ENCODE results near the gene SLC16A8. TPM values are rescaled to one million over a fixed set of nuclear protein-coding genes. Genes with fewer than 3 reads are reported as not detected.

The SLC16A8 gene
- total and polyA plus RNA-seq, 10 of the 15 experiments (the other 5 are each of a cell fraction or from before 2014, with no cell fraction given) = not detected

DNA sequence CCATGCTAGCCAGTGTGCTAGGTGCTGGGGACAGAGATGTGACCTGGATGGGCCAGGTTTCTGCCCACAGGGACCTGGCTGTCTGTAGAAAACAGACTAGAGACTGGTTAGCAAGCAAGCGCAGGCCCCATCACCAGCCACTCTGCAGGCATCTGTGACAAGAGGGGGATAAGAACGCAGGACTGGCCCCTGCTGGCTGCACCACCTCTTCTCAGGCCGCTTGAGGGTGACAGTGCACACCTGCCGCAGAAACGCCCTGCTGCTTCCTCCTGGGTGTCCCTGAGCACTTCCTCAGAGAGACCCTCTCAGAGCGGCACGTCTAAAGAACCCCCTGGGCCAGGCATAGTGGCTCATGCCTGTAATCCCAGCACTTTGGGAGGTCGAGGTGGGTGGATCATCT is 32.7 kb downstream of the SLC16A8 start:
- H4K20me1 ChIP-seq (ENCODE audit: control insufficient read depth, insufficient read depth) = no peaks in the 10 kb centered on the region
- FAIRE-seq (no peak), ATAC-seq (peak; percentile 19; the same call in 1 of the 3 replicates), DNase-seq (ENCODE audit: low read depth, low spot score) (no peak)
- no peaks in the 10 kb centered on the region; a peak in 2 of 4 replicates for H3K27me3 ChIP-seq (replicated peaks in 1 of 2; ENCODE audit: control insufficient read depth in 2 of 2, insufficient read depth in 2 of 2, low read length in 1 of 2)
- ChIA-PET SMC1A (ENCODE audit: uncharacterized antibody, unreplicated experiment) (interaction anchor here (0.6 to 2.3 kb wide), 3 partner anchors 209 to 520 kb away, joined by 3 to 22 read pairs (median 9); partner anchors contain the start of gene DMC1), POLR2A (no interaction called here), RAD21 (ENCODE audit: unreplicated experiment) (interaction anchor here (1.2 to 1.8 kb wide), 5 partner anchors 17 to 655 kb away, joined by 3 to 9 read pairs (median 7); partner anchors contain the start of gene GTPBP1), CTCF (interaction anchor here (1.2 to 5.6 kb wide), 18 partner anchors 14 to 521 kb away, joined by 3 to 75 read pairs (median 10); partner anchors contain the start of gene DMC1)
- H3K4me3 ChIP-seq = no peak overlapping the region
- no peaks in the 10 kb centered on the region for H3K36me3 ChIP-seq (ENCODE audit: control insufficient read depth in 2 of 2, insufficient read depth in 2 of 2, low read length in 1 of 2)
- no peaks in the 10 kb centered on the region for H3K79me2 ChIP-seq (ENCODE audit: control insufficient read depth, insufficient read depth, low read length)
- H3K9me3 ChIP-seq (replicated peaks; ENCODE audit: control insufficient read depth, insufficient read depth, low read length) = no peaks in the 10 kb centered on the region
- in situ Hi-C loops (cut with MboI) = loop anchor here (5.0 kb wide), 1 partner anchor 521 kb away; the partner anchor contains the start of gene DMC1
- no peak overlapping the region for H3K9ac ChIP-seq (ENCODE audit: control insufficient read depth, insufficient read depth, low read length)
- no peaks in the 10 kb centered on the region; the same call in 1 of the 2 replicates for H3K4me1 ChIP-seq (ENCODE audit: control insufficient read depth, insufficient read depth, low read length)
- no peak overlapping the region for H2AFZ ChIP-seq (ENCODE audit: control insufficient read depth, low read depth, low read length)
- no peak overlapping the region for H3K27ac ChIP-seq (ENCODE audit: control insufficient read depth, insufficient read depth)
- 44% methylated on average over 8 of the region's 8 CpGs for WGBS (ENCODE audit: insufficient coverage, insufficient replicate concordance, low lambda C conversion rate, missing lambda C conversion rate)
- intact Hi-C loops (cut with micrococcal nuclease; ENCODE audit: unreplicated experiment) = loop anchor here (5.0 to 10.0 kb wide), 2 partner anchors 51 to 434 kb away; no protein-coding TSS in a partner anchor
- TF ChIP-seq TBL1XR1 (IDR thresholded peaks at IDR 0.05; ENCODE audit: low read depth, low read length) (no peak), ZNF207 (IDR thresholded peaks at IDR 0.05; ENCODE audit: borderline replicate concordance) (no peak), TAF1 (IDR thresholded peaks at IDR 0.05; ENCODE audit: borderline replicate concordance, low read depth, low read length) (no peak), CHD2 (IDR thresholded peaks at IDR 0.05; ENCODE audit: borderline replicate concordance, low read depth, low read length) (no peak), ESRRA (IDR thresholded peaks at IDR 0.05; ENCODE audit: low read length) (no peak), CBX3 (IDR thresholded peaks at IDR 0.05; ENCODE audit: borderline replicate concordance, low read depth) (no peak), PAX8 (IDR thresholded peaks at IDR 0.05) (no peak), NFXL1 (IDR thresholded peaks at IDR 0.05; ENCODE audit: borderline replicate concordance) (no peak), LARP7 (IDR thresholded peaks at IDR 0.05) (no peak)
- H3K4me2 ChIP-seq (ENCODE audit: control insufficient read depth, insufficient read depth) = no peak overlapping the region
- no TSS peak for BruUV-seq (replicated peaks)

Measured in GM12878 (cell line).